ENCODE measurements around the gene UNKL. TPM values are rescaled to one million over a fixed set of nuclear protein-coding genes. Genes with fewer than 3 reads are reported as not detected.

The UNKL gene
- total RNA-seq, 1 experiment from 2014 or later = 32.0 TPM

DNA sequence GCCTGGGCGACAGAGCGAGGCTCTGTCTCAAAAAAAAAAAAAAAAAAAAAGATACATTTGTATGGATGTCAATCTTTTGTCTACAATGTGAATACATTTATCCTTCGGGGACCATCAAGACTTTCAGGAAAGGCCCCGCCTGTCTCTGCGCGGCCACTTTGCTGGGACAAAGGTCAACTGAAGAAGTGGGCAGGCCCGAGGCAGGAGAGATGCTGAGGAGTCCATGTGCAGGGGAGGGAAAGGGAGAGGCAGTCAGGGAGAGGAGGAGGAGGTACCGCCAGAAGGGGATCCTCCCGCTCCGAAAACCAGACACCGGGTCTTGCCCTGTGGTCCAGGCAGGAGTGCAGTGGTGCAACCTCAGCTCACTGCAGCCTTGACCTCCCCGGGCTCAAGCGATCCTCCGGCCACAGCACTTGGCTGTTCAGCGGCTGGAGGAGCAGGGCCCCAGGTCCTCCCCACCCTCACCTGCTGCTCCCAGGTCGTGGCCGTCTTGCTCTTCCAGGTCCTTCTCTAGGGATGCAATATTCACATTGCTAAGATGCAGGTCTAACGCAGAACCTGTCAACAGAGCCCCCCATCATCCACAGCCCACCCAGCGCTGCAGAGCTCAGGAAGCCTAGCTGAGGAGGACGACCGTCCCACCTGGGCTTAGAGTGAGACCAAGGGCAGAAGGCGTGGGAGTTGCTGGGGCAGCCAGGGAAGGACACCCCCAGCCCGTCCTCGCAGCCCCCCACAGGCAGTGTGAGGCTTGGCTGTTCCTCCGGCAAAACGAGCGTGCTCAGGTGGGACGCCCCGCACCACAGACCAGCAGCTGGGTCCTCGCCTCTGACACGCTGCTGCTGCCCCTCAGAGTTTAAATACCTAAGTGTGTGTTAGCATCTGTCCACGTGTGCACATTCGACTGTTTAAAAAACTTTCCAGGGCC lies 43.2 kb downstream of the UNKL start:
- Histone ChIP-seq H3K79me2 (ENCODE audit: insufficient read depth, low read length) (no peaks in the 10 kb centered on the region; the same call in 1 of the 2 replicates), H2BK20ac (ENCODE audit: low read depth, low read length, poor library complexity, severe bottlenecking) (no peak overlapping the region), H3K9ac (ENCODE audit: extremely low read depth, insufficient read length, low read length) (no peak overlapping the region), H2BK15ac (ENCODE audit: low read depth, low read length) (no peak overlapping the region), H4K20me1 (ENCODE audit: control insufficient read depth, insufficient read depth, insufficient read length) (no peaks in the 10 kb centered on the region), H2AFZ (ENCODE audit: low read length) (no peak overlapping the region), H3K18ac (ENCODE audit: insufficient read length, low read depth, low read length) (no peak overlapping the region), H3K23me2 (ENCODE audit: insufficient read length, low read depth, low read length, poor library complexity, severe bottlenecking) (peaks cover 3% of the 10 kb centered on the region), H2BK5ac (ENCODE audit: insufficient read length, low read length) (no peak overlapping the region), H3K23ac (ENCODE audit: insufficient read length, low read depth, low read length) (no peak overlapping the region), H3K14ac (ENCODE audit: insufficient read depth, low read length) (no peak overlapping the region; the same call in 1 of the 2 replicates), H3K27me3 (ENCODE audit: insufficient read depth, low read length) (no peaks in the 10 kb centered on the region), H2BK12ac (ENCODE audit: insufficient read length, low read depth, low read length) (no peak overlapping the region), H2BK120ac (ENCODE audit: low read depth, low read length, poor library complexity, severe bottlenecking) (no peak overlapping the region), H2AK5ac (ENCODE audit: insufficient read length, low read length) (no peak overlapping the region), H3K9me3 (ENCODE audit: control insufficient read depth, low read depth, low read length) (no peaks in the 10 kb centered on the region), H4K5ac (ENCODE audit: insufficient read length, low read depth, low read length) (no peak overlapping the region), H3K56ac (ENCODE audit: insufficient read length, low read depth, low read length) (no peak overlapping the region), H3T11ph (ENCODE audit: low read length) (no peak overlapping the region), H3K4me2 (ENCODE audit: insufficient read depth, insufficient read length, low read length) (no peak overlapping the region), H3K27ac (ENCODE audit: insufficient read length, low read depth, low read length) (no peak overlapping the region), H4K8ac (replicated peaks; ENCODE audit: insufficient read length, low read depth, low read length) (no peak overlapping the region), H3K4me1 (ENCODE audit: insufficient read depth, low read length) (no peaks in the 10 kb centered on the region), H3K4ac (ENCODE audit: low read depth, low read length) (no peak overlapping the region), H3K79me1 (ENCODE audit: insufficient read depth, low read depth, low read length, poor library complexity, severe bottlenecking) (no peaks in the 10 kb centered on the region), H4K91ac (ENCODE audit: insufficient read length, low read depth, low read length) (no peak overlapping the region)
- no peaks in the 10 kb centered on the region for H3K4me1 Mint-ChIP-seq
- no peak for DNase-seq
- peak overlapping the region in 1 of 3 experiments; percentile 70; a peak in 1 of 7 replicates for H3K27ac Mint-ChIP-seq
- H3K9me3 Mint-ChIP-seq = no peaks in the 10 kb centered on the region
- no peaks in the 10 kb centered on the region; the same call in 1 of the 2 replicates for H3K27me3 Mint-ChIP-seq (ENCODE audit: low read depth)
- H3K4me3 Mint-ChIP-seq = no peak overlapping the region
- WGBS (ENCODE audit: extremely low coverage, insufficient read length, low lambda C conversion rate) = no CpG with 5 or more reads among the region's 33 CpGs
- peaks cover 3 to 13% (median 10%) of the 10 kb centered on the region in 3 experiments; a peak in 5 of 7 replicates for H3K36me3 Mint-ChIP-seq (ENCODE audit: insufficient read depth in 1 of 3, low read depth in 3 of 3)
- TF ChIP-seq, protein P1, sequence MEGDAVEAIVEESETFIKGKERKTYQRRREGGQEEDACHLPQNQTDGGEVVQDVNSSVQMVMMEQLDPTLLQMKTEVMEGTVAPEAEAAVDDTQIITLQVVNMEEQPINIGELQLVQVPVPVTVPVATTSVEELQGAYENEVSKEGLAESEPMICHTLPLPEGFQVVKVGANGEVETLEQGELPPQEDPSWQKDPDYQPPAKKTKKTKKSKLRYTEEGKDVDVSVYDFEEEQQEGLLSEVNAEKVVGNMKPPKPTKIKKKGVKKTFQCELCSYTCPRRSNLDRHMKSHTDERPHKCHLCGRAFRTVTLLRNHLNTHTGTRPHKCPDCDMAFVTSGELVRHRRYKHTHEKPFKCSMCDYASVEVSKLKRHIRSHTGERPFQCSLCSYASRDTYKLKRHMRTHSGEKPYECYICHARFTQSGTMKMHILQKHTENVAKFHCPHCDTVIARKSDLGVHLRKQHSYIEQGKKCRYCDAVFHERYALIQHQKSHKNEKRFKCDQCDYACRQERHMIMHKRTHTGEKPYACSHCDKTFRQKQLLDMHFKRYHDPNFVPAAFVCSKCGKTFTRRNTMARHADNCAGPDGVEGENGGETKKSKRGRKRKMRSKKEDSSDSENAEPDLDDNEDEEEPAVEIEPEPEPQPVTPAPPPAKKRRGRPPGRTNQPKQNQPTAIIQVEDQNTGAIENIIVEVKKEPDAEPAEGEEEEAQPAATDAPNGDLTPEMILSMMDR (conservative IDR thresholded peaks at IDR 0.05) = no peak
